Kidney epithelial cell (primary cell): ENCODE measurements around the gene IFT81. TPM values are rescaled to one million over a fixed set of nuclear protein-coding genes. Genes with fewer than 3 reads are reported as not detected.

ENCODE experiments used
- DNase-seq: peaks from one replicate; pipeline ENCODE4 v3.0.0-alpha.2; 2010; ENCODE audit warnings: low read depth
- H3K27me3 ChIP-seq: 2 replicates; pipeline ENCODE4 v1.6.0; 2011; ENCODE audit warnings: low read length; ENCODE audit not compliant: control insufficient read depth, insufficient read depth
- H3K36me3 ChIP-seq: 2 replicates; pipeline ENCODE4 v1.5.1; 2011; ENCODE audit warnings: low read length; ENCODE audit not compliant: control insufficient read depth, insufficient read depth
- H3K4me3 ChIP-seq: 2 replicates; pipeline ENCODE4 v1.5.1; 2011; ENCODE audit warnings: low read depth, mild to moderate bottlenecking, control low read depth, low read length
- CTCF ChIP-seq: IDR thresholded peaks from 2 replicates; pipeline ENCODE4 v1.5.1; 2011; ENCODE audit warnings: mild to moderate bottlenecking, moderate library complexity, low read length, control low read depth, inconsistent platforms; ENCODE audit not compliant: insufficient read depth, poor library complexity, severe bottlenecking
- total RNA-seq: library from RNA; depleted of rRNA; stranded (reverse); fragments of >200 nt; gene quantifications from 2 replicates; pipeline ENCODE4 v1.2.3, GENCODE V29; 2015

The IFT81 gene
- total RNA-seq, 1 donor from 2014 or later, result 6.9 TPM

GRCh38 chr12:110100315-110100970 is 23.7 kb upstream of the IFT81 start:
- no peak for DNase-seq
- peak; percentile 88 for TF ChIP-seq CTCF

GRCh38 chr12:110102255-110102654 is 21.9 kb upstream of the IFT81 start:
- H3K4me3 ChIP-seq, result no peak overlapping the region
- peak; percentile 43 for TF ChIP-seq CTCF

More at GRCh38 chr12:110100315-110100970, 23.7 kb upstream of the IFT81 start:
- Histone ChIP-seq H3K4me3 (no peak overlapping the region), H3K36me3 (no peaks in the 10 kb centered on the region), H3K27me3 (no peaks in the 10 kb centered on the region)

DNA sequence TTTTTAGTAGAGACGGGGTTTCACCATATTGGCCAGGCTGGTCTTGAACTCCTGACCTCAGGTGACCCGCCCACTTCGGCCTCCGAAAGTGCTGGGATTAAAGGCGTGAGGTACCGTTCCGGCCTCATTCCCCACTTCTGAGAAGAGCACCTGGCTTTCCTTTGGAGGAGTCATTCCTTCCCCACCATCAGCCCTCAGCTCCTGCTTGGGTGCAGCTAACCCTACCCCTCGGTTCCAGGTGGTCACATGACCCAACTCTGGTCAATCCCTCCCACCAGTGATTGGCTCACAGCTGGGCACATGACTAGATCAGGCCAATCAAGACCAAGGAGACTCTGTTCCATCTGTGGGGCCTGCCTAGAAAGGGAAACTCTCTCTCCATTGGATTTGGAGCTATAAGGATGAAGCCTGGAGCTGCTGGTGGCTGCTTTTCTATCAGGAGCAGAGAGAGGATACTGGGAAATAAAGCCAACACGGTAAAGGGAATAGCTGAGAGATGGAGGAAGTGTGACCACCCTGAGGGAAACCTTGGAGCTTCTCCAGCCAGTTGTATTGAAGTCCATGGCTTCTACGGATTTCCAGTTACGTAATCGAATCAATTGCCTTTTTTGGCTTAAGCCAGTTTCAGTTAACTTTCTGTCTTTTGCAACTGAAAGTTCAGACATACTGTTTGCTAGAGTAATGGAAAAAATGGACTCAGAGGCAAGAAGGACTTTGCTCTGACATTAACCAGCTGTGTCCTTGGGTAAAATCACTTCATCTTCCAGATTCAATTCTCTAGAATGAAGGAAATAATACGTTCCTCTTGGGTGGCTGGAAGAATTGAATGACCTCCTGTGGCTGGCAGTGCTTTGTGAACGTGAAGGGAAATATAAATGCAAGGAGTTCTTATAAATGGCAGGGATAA is 19.7 kb upstream of the IFT81 start:
- no peak for TF ChIP-seq CTCF
- DNase-seq, result no peak
- H3K4me3 ChIP-seq, result no peak overlapping the region
- H3K27me3 ChIP-seq, result no peaks in the 10 kb centered on the region
- no peaks in the 10 kb centered on the region for H3K36me3 ChIP-seq

More at GRCh38 chr12:110102255-110102654, 21.9 kb upstream of the IFT81 start:
- H3K27me3 ChIP-seq, result no peaks in the 10 kb centered on the region
- DNase-seq, result no peak
- no peaks in the 10 kb centered on the region for H3K36me3 ChIP-seq

DNA sequence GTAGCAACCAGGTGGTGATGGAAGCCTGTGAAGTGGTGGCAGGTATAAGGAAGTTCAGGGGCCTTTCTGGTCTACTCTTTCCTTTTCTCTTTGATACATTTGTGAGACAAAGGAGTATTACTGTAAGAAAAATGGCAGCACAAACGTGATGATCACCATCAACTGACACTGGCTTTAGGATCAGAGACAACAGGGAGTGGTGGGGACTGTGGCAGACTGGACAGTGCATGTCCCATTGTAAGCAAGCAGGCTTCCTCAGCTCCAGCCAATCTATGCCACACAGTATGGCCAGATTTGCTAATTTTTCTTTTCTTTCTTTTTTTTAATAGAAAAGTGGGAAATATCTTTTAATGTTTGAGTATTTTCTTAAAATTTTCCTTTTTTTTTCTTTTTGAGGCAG is 19.0 kb upstream of the IFT81 start:
- Histone ChIP-seq H3K27me3 (no peaks in the 10 kb centered on the region), H3K4me3 (no peak overlapping the region), H3K36me3 (no peaks in the 10 kb centered on the region)
- no peak for DNase-seq
- no peak for TF ChIP-seq CTCF

GRCh38 chr12:110105986-110106385 is 18.2 kb upstream of the IFT81 start:
- TF ChIP-seq CTCF, result no peak
- DNase-seq, result no peak
- H3K4me3 ChIP-seq, result no peak overlapping the region

More at GRCh38 chr12:110105986-110106385, 18.2 kb upstream of the IFT81 start:
- Histone ChIP-seq H3K36me3 (no peaks in the 10 kb centered on the region), H3K27me3 (no peaks in the 10 kb centered on the region)
